ENCODE measurements around the gene GRIK4.

- no peak for TF ChIP-seq POLR2A (IDR thresholded peaks at IDR 0.05)
- TF ChIP-seq CTCF (IDR thresholded peaks at IDR 0.05) = no peak
- no peak for TF ChIP-seq POLR2AphosphoS5 (IDR thresholded peaks at IDR 0.05)
- TF ChIP-seq EP300 (IDR thresholded peaks at IDR 0.05) = no peak
These were observed 40.4 kb upstream of the GRIK4 start for GRCh38 chr11:120471131-120471530.
